Measurements from ENCODE around the gene ESRRA. TPM values are rescaled to one million over a fixed set of nuclear protein-coding genes. Genes with fewer than 3 reads are reported as not detected.

The ESRRA gene
- total and polyA plus RNA-seq, 10 donors: 24.0 to 56.5 (median 43.2) TPM

DNA sequence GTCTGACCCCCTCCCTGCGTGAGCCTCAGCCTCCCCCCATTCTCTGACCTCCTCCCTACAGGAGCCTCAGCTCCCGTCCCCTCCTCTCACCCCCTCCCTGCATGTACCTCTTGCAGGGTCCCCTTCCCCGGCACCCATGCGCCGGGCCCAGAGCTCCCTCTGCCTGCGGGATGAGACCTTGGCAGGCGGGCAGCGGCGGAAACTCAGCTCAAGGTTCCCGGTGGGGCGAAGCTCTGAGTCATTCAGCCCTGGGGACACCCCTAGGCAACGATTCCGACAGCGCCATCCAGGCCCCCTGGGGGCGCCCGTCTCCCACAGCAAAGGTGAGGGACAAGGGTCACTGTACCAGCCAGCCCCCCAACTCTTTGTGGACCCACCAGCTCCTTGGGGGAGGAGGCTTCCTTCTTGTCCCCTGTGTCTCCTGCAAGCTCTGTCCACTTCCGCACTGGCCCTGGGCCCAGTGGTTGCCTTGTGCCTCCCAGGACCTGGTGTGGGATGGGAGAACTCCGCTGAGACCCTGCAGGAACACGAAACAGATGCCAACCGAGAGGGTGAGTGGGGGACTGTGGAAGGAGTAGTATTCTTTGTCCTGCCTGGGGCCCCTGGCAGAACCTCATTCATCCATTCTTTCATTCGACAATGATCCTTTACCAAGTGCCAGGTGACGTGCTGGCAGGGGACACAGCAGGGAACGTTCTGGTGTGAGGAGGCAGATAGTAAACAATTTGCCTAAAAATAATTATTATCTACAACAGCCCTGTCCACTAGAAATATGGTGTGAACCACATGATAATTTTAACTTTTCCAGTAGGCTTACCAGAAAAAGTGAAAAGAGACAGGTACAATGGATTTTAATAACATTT is 50.0 kb downstream of the ESRRA start:
- Histone ChIP-seq H3K4me1 (peaks cover 29 to 87% (median 53%) of the 10 kb centered on the region in 6 donors), H3K27me3 (replicated peaks in 1 of 7) (no peaks in the 10 kb centered on the region), H3K9me3 (no peaks in the 10 kb centered on the region), H3K27ac (peak overlapping the region in 7 of 8 donors; percentile 41 to 88 (median 73)), H3K4me3 (peak overlapping the region in 7 of 8 donors; percentile 21 to 61 (median 28)), H3K36me3 (peaks cover 0 to 72% (median 14%) of the 10 kb centered on the region in 6 donors)
- DNase-seq: peak; percentile 92
- 20 to 29% (median 26%) methylated on average over 16 to 23 of the region's 23 CpGs for WGBS, 5 donors
- TF ChIP-seq POLR2AphosphoS5 (IDR thresholded peaks at IDR 0.05): peak; percentile 57 to 81 (median 80)
- no peak for TF ChIP-seq POLR2A (IDR thresholded peaks at IDR 0.05)
- TF ChIP-seq, protein P1, sequence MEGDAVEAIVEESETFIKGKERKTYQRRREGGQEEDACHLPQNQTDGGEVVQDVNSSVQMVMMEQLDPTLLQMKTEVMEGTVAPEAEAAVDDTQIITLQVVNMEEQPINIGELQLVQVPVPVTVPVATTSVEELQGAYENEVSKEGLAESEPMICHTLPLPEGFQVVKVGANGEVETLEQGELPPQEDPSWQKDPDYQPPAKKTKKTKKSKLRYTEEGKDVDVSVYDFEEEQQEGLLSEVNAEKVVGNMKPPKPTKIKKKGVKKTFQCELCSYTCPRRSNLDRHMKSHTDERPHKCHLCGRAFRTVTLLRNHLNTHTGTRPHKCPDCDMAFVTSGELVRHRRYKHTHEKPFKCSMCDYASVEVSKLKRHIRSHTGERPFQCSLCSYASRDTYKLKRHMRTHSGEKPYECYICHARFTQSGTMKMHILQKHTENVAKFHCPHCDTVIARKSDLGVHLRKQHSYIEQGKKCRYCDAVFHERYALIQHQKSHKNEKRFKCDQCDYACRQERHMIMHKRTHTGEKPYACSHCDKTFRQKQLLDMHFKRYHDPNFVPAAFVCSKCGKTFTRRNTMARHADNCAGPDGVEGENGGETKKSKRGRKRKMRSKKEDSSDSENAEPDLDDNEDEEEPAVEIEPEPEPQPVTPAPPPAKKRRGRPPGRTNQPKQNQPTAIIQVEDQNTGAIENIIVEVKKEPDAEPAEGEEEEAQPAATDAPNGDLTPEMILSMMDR (IDR thresholded peaks at IDR 0.05 in 8 of 11, conservative IDR thresholded peaks at IDR 0.05 in 3 of 11): peak; percentile 53 to 85 (median 78)
- intact Hi-C loops (cut with DNase I; ENCODE audit: low total_unique reads): no loop called here

DNA sequence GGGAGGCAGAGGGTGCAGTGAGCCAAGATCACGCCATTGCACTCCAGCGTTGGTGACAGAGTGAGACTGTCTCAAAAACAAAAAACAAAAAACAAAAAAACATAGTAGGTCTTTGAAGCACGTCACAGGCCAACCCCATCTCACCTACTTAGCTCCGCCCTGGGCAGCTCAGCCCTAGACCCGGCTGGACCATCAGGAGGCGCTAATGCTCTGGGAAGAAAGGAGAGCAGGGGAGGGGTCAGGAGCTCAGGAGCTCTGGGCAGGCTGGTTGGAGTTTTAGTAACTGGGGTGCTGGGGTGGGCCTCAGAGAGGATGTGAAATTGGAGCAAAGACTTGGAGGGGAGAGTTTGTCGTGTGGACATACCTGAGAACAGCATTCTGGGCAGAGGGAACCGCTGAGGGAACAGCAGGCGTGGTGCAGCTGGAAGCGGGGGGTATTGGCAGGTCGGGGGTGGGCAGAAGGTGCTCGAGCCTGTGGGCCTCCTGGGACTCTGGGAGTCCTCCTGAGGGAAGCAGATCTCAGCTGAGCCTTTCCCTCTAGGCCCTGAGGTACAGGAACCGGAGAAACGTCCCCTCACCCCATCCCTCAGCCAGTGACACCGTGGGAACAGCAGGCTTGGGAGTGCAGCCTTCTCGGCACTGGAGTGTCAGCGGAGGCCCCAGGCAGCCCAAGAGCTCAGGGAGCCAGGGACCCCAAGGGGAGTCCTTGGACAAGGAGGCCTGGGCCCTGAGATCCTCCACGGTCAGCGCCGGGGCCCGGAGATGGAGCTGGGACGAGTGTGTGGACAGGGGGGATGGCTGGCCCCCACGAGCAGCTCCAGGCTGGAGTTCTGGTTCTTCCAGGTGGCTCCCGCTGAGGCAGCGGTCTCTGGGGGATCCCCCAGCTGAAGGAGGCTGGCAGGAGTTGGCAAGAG is 51.4 kb downstream of the ESRRA start:
- H3K27ac ChIP-seq: peak overlapping the region in 4 of 8 donors; percentile 84 to 89 (median 86)
- 76 to 90% (median 83%) methylated on average over 20 to 25 of the region's 25 CpGs for WGBS, 5 donors

DNA sequence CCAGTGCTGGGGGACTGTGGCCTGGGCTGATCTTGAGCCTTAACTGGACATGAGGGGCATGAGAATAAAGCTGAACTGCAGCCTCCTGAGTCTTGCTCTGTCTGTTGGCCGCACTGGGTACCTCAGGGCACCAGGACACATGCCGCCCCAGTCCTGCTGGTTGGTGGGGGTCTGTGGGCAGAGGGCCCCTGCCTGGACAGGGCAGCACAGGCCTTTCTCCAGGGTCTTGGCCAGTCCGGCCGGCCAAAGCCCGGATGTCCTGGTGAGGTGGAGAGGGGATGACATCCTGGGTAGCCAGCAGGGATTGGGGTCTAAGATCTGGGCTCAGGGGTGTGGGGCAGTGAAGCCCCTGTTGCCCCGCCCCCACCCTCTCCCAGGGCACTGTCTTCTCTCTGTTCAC is 52.1 kb downstream of the ESRRA start:
- Histone ChIP-seq H3K36me3 (peaks cover 0 to 72% (median 30%) of the 10 kb centered on the region in 6 donors), H3K4me3 (no peak overlapping the region), H3K9me3 (no peaks in the 10 kb centered on the region), H3K4me1 (peaks cover 34 to 96% (median 61%) of the 10 kb centered on the region in 6 donors), H3K27ac (peak overlapping the region in 6 of 8 donors; percentile 83 to 89 (median 84)), H3K27me3 (replicated peaks in 1 of 7) (no peaks in the 10 kb centered on the region)
- TF ChIP-seq, protein P1 (IDR thresholded peaks at IDR 0.05 in 8 of 11, conservative IDR thresholded peaks at IDR 0.05 in 3 of 11): no peak
- TF ChIP-seq POLR2A (IDR thresholded peaks at IDR 0.05) (no peak), POLR2AphosphoS5 (IDR thresholded peaks at IDR 0.05) (no peak)
- DNase-seq: no peak
- 83 to 96% (median 87%) methylated on average over 5 to 6 of the region's 6 CpGs for WGBS, 5 donors
- intact Hi-C loops (cut with DNase I; ENCODE audit: low total_unique reads): no loop called here

More for the DNA sequence above, 51.4 kb downstream of the ESRRA start:
- DNase-seq: no peak
- Histone ChIP-seq H3K36me3 (peaks cover 0 to 72% (median 25%) of the 10 kb centered on the region in 6 donors), H3K4me3 (no peak overlapping the region), H3K9me3 (no peaks in the 10 kb centered on the region), H3K27me3 (replicated peaks in 1 of 7) (no peaks in the 10 kb centered on the region), H3K4me1 (peaks cover 34 to 94% (median 61%) of the 10 kb centered on the region in 6 donors)
- TF ChIP-seq, protein P1 (IDR thresholded peaks at IDR 0.05 in 8 of 11, conservative IDR thresholded peaks at IDR 0.05 in 3 of 11): peak in 4 of 11 experiments; percentile 15 to 42 (median 24)
- TF ChIP-seq POLR2AphosphoS5 (IDR thresholded peaks at IDR 0.05) (peak in 1 of 3 donors; percentile 23), POLR2A (IDR thresholded peaks at IDR 0.05) (no peak)
- intact Hi-C loops (cut with DNase I; ENCODE audit: low total_unique reads): no loop called here
